GM19452 (cell line): Measurements from ENCODE around the gene EML2.

Experiments
- ATAC-seq: cut with Tn5 transposase; IDR thresholded peaks from one replicate; pipeline ENCODE4 v1.9.1; 2021; ENCODE audit not compliant: unreplicated experiment

Gene EML2

DNA sequence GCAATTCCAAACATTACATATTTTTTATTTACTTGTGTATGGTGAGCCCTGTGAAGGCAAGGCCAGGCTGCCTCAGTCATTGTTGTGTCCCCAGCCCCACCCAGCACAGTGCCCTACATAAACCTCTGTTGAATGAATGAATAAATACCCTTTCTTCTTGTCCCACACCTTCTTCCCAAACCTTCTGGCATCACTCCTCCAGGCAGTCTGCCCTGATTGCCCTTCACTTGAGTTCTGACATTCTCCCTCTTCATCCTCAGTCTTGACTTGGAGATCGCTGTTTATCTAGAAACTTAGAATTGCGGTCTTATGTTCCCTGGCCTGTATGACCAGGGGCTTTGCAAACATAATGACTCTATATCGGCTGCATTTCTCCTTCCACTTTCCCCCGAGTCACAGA is 49.4 kb downstream of the EML2 start:
- ATAC-seq, result no peak

DNA sequence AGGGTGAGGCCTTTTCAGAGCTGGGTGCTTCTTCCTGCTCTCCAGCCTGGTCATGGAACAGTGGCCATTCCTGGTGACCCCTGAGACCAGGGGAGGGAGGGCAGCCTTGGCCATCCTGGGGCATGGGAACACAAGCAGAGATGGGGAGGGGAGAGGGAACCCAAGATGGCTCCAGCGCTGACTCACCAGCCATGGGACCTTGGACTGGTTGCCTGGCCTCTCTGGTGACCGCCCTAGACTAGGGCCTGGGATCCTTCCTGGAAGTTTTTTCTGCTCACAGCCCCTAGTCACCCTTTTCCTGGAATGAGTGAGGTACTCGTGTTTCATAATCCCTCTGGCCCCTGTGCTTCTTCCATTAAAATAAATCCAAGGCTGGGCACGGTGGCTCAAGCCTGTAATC is 51.3 kb downstream of the EML2 start:
- ATAC-seq, result no peak

DNA sequence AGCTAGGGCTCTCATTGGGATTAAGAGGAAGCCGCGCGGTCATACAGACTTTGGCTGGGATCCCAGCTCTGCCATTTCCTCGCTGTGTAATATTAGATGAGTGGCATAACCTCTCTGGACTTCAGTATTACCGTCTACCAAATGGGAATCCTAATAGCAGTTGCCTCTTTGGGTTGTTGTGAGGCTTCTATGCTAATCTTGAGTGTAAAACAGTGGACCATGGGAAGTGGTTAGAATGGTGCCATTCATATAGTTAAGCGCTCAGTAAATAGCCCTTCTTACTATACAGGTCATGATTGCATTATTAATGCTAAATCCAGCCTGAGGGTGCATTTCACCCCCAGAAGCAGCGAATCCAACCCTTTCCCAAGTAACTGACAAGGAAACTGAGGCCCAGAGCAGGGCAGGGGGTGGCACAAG is 54.0 kb downstream of the EML2 start:
- ATAC-seq, result no peak

DNA sequence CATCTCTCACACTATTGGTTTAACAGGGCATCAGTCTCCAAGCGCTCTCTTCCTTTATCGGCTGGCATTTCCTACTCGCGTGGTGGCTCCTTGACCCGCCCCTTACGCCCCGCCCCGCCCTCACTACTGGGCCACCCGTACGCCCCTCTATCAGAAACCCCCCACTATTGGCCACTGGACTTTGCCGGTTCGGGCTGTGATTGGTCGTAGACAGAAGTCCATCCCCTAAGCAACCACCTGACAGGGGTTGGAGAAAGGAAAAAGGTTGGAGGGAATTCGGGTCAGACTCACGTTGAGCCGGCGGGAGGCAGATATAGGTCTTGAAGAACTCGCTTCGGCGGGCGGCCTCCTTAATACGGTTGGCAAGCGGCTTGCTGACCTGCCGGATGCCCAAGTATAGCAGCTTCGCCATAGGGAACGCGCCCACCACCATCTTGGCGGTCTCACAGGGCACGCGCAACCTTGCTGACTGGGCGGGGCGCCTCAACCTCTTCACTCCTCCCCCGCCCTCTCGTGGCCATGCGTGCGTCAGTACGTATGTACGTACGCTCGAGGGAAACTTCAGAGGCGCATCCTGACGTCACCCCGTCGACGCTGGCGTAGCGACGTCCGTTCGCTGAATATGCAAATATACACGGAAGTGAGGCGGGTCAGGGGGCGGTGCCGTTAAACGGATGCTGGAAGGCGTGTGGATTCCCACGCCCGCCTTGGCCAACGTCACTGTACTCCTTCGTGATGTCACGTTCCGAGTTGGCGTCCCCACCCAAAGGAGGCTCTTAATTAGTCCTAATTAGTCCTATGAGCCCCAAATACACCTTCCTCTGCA is 54.7 kb downstream of the EML2 start, which contains the start of gene OPA3:
Gene OPA3, minus strand, starts transcription at position 471 of the 826 bp plus-strand sequence. Its CDS starts 38 bp downstream, at position 433.
- peak; percentile 90 for ATAC-seq

DNA sequence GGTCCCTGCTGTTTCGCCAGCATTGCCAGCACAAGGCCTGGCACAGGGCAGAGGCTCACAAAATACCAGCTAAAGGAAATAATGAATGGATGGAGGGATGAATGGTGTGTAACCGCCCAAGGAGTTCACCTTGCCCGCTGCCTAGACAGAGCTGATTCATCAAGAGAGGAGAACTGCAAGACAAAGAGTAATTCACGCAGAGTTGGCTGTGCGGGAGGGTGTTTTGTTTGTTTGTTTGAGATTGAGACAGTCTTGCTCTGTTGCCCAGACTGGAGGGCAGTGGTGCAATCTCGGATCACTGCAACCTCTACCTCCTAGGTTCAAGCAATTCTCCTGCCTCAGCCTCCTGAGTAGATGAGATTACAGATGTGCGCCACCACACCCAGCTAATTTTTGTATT is 57.6 kb downstream of the EML2 start:
- no peak for ATAC-seq

DNA sequence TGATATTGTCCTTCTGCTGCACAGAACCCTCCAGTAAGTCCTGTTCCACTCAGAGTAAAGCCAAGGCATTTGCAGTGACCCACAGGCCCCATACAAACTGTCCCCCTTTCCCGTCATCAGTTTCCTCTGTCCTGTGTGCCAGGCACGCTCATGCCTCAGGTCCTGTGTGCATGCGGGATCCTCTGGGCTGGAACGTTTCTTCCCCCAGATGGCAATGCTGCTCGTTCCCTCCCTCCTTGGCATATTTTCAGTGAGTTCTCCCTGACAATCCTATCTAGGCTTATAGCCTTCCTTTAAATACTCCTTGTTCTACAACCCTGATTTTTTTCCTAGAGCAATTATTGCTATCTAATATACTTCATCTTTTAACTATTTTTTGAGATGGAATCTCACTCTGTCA is 60.3 kb downstream of the EML2 start:
- no peak for ATAC-seq

DNA sequence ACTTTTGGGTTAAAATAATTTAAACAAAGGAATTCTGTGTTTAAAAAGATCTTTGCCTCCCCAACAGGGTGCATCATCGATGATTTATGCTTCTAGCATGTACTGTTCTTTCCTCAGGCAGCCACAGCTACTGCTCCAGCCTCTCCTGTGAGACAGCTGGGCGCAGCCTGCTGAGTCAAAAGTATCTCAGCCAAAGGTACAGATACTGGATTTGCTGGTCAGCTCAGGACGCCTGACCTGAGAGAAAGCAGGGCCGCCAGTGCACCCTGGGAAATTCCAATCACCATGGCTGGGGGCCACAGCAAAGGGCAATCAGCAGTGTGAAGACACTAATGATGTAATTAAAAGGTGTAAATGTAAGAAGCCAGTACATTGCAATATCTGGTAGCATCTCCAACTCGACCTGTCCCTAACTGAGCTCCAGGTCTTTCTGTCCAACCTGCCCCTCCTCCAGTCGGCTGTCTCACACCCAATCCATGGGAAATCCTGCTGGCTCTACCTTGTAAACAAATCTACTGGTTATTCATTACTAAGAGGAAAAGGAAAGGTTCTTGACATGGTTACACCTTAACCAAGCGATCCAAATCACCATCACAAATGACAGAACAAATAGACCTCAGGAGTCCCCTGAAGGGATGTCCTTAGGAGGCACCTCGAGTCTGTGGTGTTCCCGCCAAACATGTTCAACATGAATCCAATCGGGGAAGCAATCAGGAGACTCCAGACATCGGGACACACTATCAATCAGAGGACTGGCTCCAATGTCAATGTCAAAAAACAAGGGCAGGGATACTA is 61.9 kb downstream of the EML2 start:
- ATAC-seq, result no peak

DNA sequence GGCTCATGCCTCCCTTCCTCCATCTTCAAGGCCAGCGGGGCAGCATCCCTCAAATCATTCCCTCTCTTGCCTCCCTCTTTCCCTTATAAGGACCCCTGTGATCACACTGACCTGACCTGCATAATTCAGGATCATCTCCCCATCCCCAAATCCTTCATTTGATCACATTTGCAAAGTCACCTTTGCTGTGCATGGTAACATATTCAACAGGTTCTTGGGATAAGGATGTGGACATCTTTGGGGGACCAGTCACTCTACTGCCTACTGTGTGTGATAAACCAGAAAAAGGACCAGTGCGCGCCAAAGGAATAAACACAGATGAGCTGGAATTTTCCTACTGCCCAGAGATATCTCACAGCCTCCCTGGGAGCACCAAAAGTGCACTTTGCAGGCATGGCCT is 62.5 kb downstream of the EML2 start:
- no peak for ATAC-seq

DNA sequence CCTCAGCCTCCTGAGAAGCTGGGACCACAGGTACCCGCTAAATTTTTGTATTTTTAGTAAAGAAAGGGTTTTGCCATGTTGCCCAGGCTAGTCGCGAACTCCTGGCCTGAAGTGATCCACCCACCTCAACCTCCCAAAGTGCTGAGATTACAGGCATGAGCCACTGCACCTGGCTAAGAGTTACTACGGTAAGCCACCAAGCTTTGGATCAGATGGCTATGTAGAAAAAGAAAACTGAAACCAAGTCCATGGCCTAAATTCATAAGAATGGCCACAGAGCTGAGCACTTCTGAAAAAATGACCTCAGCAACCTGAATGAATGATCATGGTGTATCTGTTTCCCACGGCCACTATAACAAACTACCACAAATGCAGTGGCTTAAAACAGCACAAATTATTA is 64.0 kb downstream of the EML2 start:
- no peak for ATAC-seq

DNA sequence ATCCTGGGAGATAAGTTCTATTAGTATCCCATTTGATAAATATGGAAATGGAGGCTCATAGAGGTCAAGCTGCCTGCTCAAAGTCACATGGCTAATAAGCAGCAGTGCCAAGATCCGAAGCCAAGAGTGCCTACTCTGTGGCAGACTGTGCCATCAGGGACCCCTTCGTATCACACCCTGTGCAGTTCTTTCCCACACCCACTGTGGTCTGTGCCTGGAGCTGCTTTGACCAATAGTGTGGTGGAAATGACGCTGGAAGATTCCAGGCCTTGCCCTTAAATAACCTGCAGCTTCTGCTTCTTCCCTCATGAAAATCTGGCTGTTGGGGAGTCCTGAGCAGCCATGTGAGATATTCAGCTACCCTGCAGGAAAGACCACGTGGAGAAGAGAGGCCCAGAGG is 64.7 kb downstream of the EML2 start:
- ATAC-seq, result no peak

DNA sequence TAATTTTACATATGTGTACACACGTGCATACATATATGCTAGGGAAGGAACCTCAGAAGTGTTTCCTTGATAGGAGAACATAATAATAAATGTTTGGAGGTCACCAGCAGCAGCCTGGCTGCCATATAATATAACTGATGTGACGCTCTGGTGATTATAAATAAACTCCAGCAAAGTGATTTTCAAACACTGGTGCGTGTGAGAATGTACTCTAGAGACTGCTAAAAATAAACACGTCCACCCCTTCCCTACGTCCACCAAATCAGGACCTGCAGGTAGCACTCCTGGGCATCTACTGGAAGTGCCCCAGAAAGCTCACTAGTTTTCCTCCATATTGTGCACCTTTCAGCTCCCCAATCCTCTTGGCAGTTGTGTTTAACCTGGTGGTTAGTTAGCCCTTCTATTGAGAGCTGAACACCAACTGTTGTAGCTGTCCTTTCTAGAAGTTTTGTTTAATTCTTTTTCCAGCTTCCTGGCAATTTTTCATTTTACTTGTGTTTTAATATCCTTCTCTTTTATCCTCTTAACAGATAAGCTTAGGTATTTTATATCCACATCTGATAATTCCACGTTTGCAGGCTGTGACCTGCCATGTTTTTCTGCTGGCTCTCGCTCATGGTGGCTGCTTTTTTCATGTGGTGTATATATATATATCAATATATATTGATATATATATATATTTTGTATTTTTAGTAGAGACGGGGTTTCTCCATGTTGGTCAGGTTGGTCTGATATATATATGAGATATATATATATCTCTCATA is 67.6 kb downstream of the EML2 start:
- no peak for ATAC-seq

DNA sequence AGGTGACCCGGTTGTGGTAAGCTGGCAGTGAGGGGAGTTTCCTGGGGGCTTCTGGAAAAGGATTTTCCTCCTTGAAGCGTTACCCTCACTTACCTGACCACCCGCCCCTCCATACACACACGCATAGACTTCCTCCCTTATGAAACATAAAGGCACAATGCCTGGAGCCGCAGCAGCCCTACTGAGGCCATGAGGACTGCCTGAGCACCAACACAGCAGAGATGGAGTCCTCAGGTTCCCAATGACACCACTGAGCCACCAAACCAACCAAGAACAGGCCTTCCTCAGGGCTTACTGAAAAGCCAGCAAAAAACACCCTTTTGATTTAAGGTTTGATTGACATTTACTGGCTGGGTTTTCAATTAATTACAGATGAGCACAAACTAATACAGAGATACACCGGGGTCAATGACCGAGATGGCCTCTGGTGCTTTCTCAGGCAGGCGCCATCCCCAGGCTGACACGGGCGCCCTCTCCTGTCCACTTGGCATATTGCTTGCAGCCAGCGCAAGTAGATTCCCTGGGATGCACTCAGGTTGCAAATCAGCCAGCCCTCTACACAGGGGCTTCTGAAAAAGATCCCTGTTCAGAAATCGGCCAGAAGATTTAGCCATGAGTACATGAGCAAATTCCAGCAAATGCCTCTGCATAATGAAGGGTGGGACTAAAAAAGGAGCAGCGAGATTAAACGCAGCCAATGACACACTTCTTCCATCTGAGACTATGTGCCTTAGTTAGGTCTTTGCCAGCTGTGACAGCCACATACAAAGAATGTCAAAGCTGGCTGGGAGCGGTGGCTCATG is 69.4 kb downstream of the EML2 start:
- no peak for ATAC-seq

DNA sequence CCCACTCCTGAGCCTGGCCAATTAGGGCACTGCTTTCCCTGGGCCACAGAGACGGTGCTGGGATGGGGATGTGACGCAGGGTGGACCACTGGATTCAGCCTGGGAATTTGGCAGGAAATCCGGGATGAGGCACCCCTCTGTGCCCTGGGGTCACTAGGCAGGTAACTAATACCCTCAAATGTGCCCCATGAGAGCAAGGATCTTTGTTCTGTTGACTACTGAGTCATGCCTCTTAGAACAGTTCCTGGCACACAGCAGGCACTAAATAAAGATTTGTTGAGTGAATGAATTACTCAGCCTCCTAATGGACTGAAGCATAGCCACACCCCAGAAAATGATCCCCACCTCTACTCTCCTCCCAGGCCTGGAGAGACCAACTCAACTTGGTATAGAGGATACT is 70.5 kb downstream of the EML2 start:
- ATAC-seq, result no peak

DNA sequence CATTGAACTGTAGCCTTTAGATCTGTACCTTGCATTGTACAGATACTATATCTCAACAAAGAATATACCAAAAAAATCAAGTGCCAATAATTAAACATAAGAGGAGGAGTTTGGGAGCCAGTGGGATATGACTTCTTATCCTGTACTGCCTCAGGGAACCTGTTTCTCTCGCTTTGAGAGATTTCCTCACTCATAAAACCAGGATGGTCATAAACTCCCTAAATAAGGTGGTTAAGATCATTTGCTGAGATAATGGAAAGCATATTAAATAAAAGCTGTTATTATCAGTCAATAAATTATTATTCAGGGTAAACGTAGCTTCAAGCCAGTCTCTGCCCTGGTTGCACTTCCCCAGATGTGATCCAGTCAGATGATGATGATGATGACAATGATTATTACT is 71.6 kb downstream of the EML2 start:
- ATAC-seq, result no peak

DNA sequence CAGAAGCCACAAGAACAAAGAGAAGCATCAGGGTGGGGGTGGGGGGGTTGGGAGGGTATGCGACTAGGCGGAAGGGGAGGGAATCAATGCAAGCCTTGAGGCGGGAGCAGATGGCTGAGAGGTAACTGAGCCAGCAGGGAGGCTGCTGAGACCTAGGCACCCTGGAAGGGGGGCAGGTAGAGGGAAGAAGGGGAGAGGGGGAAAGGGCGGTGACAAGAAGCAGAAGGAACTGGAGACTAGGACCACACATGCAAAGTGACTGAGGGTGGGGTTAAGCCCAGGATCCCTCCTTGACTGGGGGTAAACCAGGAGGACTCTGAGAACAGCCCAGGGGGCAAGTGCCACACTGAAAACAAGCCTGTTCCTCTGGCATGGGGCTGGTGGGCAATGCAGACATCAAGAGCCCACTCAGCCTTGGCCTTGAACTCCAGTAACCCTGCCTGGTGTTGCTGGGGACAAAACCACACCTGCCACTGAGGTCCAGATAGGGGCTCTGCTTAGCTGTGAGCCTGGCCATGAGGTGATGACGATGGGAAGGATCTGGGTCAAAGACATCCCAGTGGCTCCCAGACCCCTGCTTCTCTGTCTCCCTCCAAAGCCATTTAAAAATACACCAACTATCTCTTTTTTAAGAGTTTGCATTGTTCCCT is 74.9 kb downstream of the EML2 start:
- no peak for ATAC-seq

DNA sequence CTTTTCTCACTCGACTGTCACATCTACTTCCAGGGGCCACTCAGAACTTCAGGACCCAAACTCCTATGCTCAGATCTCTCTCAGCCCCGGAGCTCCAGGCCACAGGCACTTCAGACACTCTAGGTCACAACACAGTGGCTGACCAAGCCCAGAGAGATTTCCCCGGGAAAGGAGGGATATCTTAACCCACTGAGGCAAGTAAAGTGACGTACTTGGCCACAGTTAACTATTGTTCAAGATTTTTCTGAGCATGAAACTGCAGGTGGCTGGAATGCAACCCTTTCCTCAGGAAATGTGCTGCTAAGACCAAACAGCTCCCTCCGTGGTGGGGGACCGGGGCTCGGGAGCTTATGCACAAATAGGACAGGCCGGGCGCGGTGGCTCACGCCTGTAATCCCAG is 78.5 kb downstream of the EML2 start:
- no peak for ATAC-seq

DNA sequence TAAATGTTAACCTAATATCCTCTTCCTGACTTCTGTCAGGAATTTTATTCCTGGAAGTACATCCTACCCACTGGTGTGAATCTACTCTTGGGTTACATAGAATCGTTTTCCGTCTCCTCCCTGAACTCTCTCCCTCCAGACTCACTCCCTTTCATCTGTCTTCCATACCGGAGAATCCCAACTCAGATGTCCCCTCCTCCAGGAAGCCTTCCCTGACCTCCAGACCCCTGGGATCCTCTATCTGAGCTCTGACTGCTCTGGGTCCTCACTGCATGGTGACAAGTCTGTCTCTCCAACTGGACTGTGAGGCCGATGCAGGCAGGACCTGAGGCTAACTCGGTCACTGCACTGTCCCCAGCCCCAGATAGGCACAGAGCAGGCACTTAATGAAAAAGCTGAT is 79.2 kb downstream of the EML2 start:
- ATAC-seq, result no peak
